ENCODE results near the gene TRIM33. TPM values are rescaled to one million over a fixed set of nuclear protein-coding genes. Genes with fewer than 3 reads are reported as not detected.

TRIM33 gene
- total and polyA plus RNA-seq, 2 of the 13 experiments (the other 11 are each of a cell fraction or from before 2014, with no cell fraction given), result 35.5 to 42.2 TPM

GRCh38 chr1:114453361-114453784 lies 57.6 kb downstream of the TRIM33 start (continued):
- TF ChIP-seq TBL1XR1 (IDR thresholded peaks at IDR 0.05; ENCODE audit: borderline replicate concordance, low read length, partially characterized antibody), result no peak
- TF ChIP-seq YY1 (IDR thresholded peaks at IDR 0.05; ENCODE audit: insufficient read depth, insufficient replicate concordance, low read depth, low read length), result no peak
- TF ChIP-seq ZNF878 (CRISPR knock-in tag; IDR thresholded peaks at IDR 0.05), result peak; percentile 63; the same call in 1 of the 2 replicates
- peak; percentile 18 for TF ChIP-seq RBM22 (optimal IDR thresholded peaks at IDR 0.05; ENCODE audit: low read length)
- TF ChIP-seq ZNF124 (CRISPR knock-in tag; IDR thresholded peaks at IDR 0.05), result no peak
- peak; percentile 82 for TF ChIP-seq MED1 (CRISPR knock-in tag; IDR thresholded peaks at IDR 0.05)
- TF ChIP-seq ZNF577 (CRISPR knock-in tag; IDR thresholded peaks at IDR 0.05; ENCODE audit: borderline replicate concordance, low read depth), result no peak

GRCh38 chr1:114448370-114449036 lies 62.5 kb downstream of the TRIM33 start:
- in situ Hi-C loops (cut with HindIII; ENCODE audit: extremely low pct_ligation_motif_present, low pct_unique_long_range_greater_than_20kb), result no loop called here
- 95% methylated on average over 3 of the region's 3 CpGs for WGBS (ENCODE audit: low lambda C conversion rate)
- POLR2A ChIA-PET, result no interaction called here
- Histone ChIP-seq H3K9me3 (ENCODE audit: low read length) (no peaks in the 10 kb centered on the region), H3K4me3 (replicated peaks in 1 of 3; ENCODE audit: insufficient read depth in 1 of 3, low read depth in 2 of 3, low read length in 3 of 3) (no peak overlapping the region), H3K27ac (ENCODE audit: extremely low read length, insufficient read depth, low read length) (no peak overlapping the region), H3K4me1 (ENCODE audit: insufficient read depth, low read length) (peaks cover 11% of the 10 kb centered on the region), H3K36me3 (replicated peaks in 1 of 2; ENCODE audit: control insufficient read depth in 1 of 2, insufficient read depth in 2 of 2, low read length in 2 of 2) (peaks cover 8 to 60% of the 10 kb centered on the region in 2 experiments), H3K79me2 (ENCODE audit: insufficient read depth, low read length) (peaks cover 7% of the 10 kb centered on the region), H4K20me1 (ENCODE audit: insufficient read depth, low read length) (no peaks in the 10 kb centered on the region), H2AFZ (ENCODE audit: low read length) (no peak overlapping the region), H3K4me2 (ENCODE audit: low read depth, low read length) (no peak overlapping the region), H3K9ac (ENCODE audit: insufficient read depth, low read depth, low read length) (no peak overlapping the region), H3K27me3 (ENCODE audit: control insufficient read depth in 1 of 2, insufficient read depth in 2 of 2, low read length in 2 of 2) (no peaks in the 10 kb centered on the region)
- ATAC-seq, result no peak
- FAIRE-seq, result no peak
- CTCF ChIA-PET (ENCODE audit: low intra/inter-chr PET ratio, low total read pairs), result no interaction called here
- no peak for DNase-seq (ENCODE audit: low spot score)
- no TSS peak for BruUV-seq (replicated peaks)
- TF ChIP-seq TCF7 (IDR thresholded peaks at IDR 0.05; ENCODE audit: low read depth) (no peak), ZBTB20 (CRISPR knock-in tag; IDR thresholded peaks at IDR 0.05; ENCODE audit: borderline replicate concordance, low read depth) (no peak), RBM22 (optimal IDR thresholded peaks at IDR 0.05; ENCODE audit: low read length) (no peak), HNRNPH1 (optimal IDR thresholded peaks at IDR 0.05; ENCODE audit: low read depth, low read length) (no peak), ZHX1 (CRISPR knock-in tag; IDR thresholded peaks at IDR 0.05; ENCODE audit: low read depth) (no peak), ZKSCAN1 (IDR thresholded peaks at IDR 0.05; ENCODE audit: low read length) (no peak), FOXM1 (CRISPR knock-in tag; IDR thresholded peaks at IDR 0.05) (no peak), ZNF747 (CRISPR knock-in tag; IDR thresholded peaks at IDR 0.05; ENCODE audit: borderline replicate concordance) (no peak), ZNF362 (CRISPR knock-in tag; IDR thresholded peaks at IDR 0.05; ENCODE audit: borderline replicate concordance) (no peak), KLF9 (CRISPR knock-in tag; IDR thresholded peaks at IDR 0.05; ENCODE audit: low read depth) (no peak), GMEB2 (CRISPR knock-in tag; IDR thresholded peaks at IDR 0.05; ENCODE audit: low read depth) (no peak)
- intact Hi-C loops (cut with micrococcal nuclease; ENCODE audit: unreplicated experiment), result no loop called here
